ENCODE measurements around the gene SPATA45. TPM values are rescaled to one million over a fixed set of nuclear protein-coding genes. Genes with fewer than 3 reads are reported as not detected.

The SPATA45 gene
- total RNA-seq = not detected

- Histone ChIP-seq H3K9me3 (no peaks in the 10 kb centered on the region), H3K4me3 (no peak within 1 kb of the TSS), H3K36me3 (no peaks in the 10 kb centered on the region), H3K27ac (no peak within 1 kb of the TSS), H3K4me1 (no peaks in the 10 kb centered on the region), H3K27me3 (no peaks in the 10 kb centered on the region)
- TF ChIP-seq POLR2AphosphoS5 (IDR thresholded peaks at IDR 0.05) (no peak), POLR2A (IDR thresholded peaks at IDR 0.05) (no peak), EP300 (IDR thresholded peaks at IDR 0.05) (no peak)
- TF ChIP-seq, protein P1, sequence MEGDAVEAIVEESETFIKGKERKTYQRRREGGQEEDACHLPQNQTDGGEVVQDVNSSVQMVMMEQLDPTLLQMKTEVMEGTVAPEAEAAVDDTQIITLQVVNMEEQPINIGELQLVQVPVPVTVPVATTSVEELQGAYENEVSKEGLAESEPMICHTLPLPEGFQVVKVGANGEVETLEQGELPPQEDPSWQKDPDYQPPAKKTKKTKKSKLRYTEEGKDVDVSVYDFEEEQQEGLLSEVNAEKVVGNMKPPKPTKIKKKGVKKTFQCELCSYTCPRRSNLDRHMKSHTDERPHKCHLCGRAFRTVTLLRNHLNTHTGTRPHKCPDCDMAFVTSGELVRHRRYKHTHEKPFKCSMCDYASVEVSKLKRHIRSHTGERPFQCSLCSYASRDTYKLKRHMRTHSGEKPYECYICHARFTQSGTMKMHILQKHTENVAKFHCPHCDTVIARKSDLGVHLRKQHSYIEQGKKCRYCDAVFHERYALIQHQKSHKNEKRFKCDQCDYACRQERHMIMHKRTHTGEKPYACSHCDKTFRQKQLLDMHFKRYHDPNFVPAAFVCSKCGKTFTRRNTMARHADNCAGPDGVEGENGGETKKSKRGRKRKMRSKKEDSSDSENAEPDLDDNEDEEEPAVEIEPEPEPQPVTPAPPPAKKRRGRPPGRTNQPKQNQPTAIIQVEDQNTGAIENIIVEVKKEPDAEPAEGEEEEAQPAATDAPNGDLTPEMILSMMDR (IDR thresholded peaks at IDR 0.05) = no peak
- 95% methylated on average over 4 of the region's 4 CpGs for WGBS
- DNase-seq (ENCODE audit: low spot score in 2 of 2) = no peak
Observed at GRCh38 chr1:212847549-212847948, at the start of gene SPATA45. Gene SPATA45 (minus strand): TSS chr1:212847649. CDS start chr1:212836149, 11,500 bp downstream.

- no peak for TF ChIP-seq POLR2AphosphoS5 (IDR thresholded peaks at IDR 0.05)
- no peak for TF ChIP-seq POLR2A (IDR thresholded peaks at IDR 0.05)
- TF ChIP-seq, protein P1 (IDR thresholded peaks at IDR 0.05) = no peak
- TF ChIP-seq EP300 (IDR thresholded peaks at IDR 0.05) = no peak
- peaks cover 66% of the 10 kb centered on the region for H3K36me3 ChIP-seq
- no peaks in the 10 kb centered on the region for H3K4me1 ChIP-seq
- H3K9me3 ChIP-seq = no peaks in the 10 kb centered on the region
- no peak overlapping the region for H3K4me3 ChIP-seq
- no peaks in the 10 kb centered on the region for H3K27me3 ChIP-seq
- no peak overlapping the region for H3K27ac ChIP-seq
- WGBS = 100% methylated on average over 1 of the region's 1 CpG
- no peak for DNase-seq (ENCODE audit: low spot score in 2 of 2)
Observed at GRCh38 chr1:212892108-212892507, 44.7 kb upstream of the SPATA45 start.

DNA sequence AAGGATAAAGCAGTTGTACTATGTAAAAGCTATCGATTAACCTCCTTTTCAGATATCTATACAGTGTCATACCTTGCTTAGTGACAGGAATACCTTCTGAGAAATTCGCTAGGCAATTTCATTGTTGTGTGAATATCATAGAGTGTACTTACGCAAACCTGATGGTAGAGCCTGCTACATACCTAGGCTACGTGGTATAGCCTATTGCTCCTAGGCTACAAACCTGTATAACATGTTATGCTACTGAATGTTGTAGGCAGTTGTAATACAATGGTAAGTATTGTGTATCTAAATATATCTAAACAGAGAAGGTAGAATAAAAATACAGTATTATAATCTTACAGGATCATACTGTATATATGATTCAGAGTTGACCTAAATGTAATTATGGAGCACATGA is 37.1 kb upstream of the SPATA45 start:
- Histone ChIP-seq H3K36me3 (peaks cover 44% of the 10 kb centered on the region), H3K27me3 (no peaks in the 10 kb centered on the region), H3K27ac (no peak overlapping the region), H3K4me1 (no peaks in the 10 kb centered on the region), H3K4me3 (no peak overlapping the region), H3K9me3 (no peaks in the 10 kb centered on the region)
- DNase-seq (ENCODE audit: low spot score in 2 of 2) = no peak
- 59% methylated on average over 4 of the region's 4 CpGs for WGBS
- no peak for TF ChIP-seq POLR2A (IDR thresholded peaks at IDR 0.05)
- no peak for TF ChIP-seq EP300 (IDR thresholded peaks at IDR 0.05)
- TF ChIP-seq, protein P1 (IDR thresholded peaks at IDR 0.05) = no peak
- TF ChIP-seq POLR2AphosphoS5 (IDR thresholded peaks at IDR 0.05) = no peak

DNA sequence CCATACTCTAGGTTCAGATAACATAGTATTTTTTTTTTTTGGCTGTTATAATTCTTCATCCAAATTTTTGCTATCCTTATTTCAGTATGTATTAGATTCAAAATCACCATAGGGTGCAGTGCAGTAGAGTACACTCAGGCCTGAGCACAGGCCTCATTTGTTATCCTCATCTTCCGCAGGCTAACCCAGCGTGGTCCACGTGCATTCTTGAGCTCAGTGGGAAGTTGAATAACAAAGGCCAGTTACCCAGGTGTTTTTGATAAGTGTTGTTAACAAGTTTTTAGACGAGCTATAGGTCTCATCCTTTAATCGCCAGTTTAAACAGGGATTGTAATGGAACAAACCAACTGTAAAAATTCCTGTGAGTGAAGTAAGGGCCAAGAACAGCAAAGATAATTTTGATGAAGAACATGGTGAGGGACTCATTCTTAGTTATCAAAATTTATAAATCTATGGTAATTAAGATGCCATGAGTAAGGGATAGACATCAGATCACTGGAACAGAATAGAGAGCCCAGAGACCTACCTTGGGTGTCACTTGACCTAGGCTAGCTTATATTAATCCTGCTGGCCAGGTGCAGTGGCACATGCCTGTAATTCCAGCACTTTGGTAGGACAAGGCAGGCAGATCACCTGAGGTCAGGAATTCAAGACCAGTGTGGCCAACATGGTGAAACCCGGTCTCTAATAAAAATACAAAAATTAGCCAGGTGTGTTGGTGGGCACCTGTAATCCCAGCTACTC is 32.7 kb upstream of the SPATA45 start:
- TF ChIP-seq, protein P1 (IDR thresholded peaks at IDR 0.05) = no peak
- TF ChIP-seq EP300 (IDR thresholded peaks at IDR 0.05) (no peak), POLR2AphosphoS5 (IDR thresholded peaks at IDR 0.05) (no peak), POLR2A (IDR thresholded peaks at IDR 0.05) (no peak)
- Histone ChIP-seq H3K9me3 (no peaks in the 10 kb centered on the region), H3K4me1 (no peaks in the 10 kb centered on the region), H3K27me3 (no peaks in the 10 kb centered on the region), H3K27ac (no peak overlapping the region), H3K4me3 (no peak overlapping the region), H3K36me3 (peaks cover 24% of the 10 kb centered on the region)
- DNase-seq (ENCODE audit: low spot score in 2 of 2) = no peak
- 86% methylated on average over 6 of the region's 6 CpGs for WGBS

GRCh38 chr1:212878418-212878817 is 31.0 kb upstream of the SPATA45 start:
- H3K27me3 ChIP-seq = no peaks in the 10 kb centered on the region
- DNase-seq (ENCODE audit: low spot score in 2 of 2) = no peak
- 92% methylated on average over 6 of the region's 6 CpGs for WGBS
- peaks cover 27% of the 10 kb centered on the region for H3K36me3 ChIP-seq
- no peak overlapping the region for H3K4me3 ChIP-seq
- H3K27ac ChIP-seq = no peak overlapping the region
- H3K9me3 ChIP-seq = no peaks in the 10 kb centered on the region
- H3K4me1 ChIP-seq = no peaks in the 10 kb centered on the region
- TF ChIP-seq, protein P1 (IDR thresholded peaks at IDR 0.05) = no peak
- TF ChIP-seq POLR2A (IDR thresholded peaks at IDR 0.05) = no peak
- no peak for TF ChIP-seq EP300 (IDR thresholded peaks at IDR 0.05)

Measured in suprapubic skin (tissue), 4 donors.